Subcutaneous adipose tissue (tissue), 4 donors: Measurements from ENCODE around the gene HMGN2. TPM values are rescaled to one million over a fixed set of nuclear protein-coding genes. Genes with fewer than 3 reads are reported as not detected.

Experiments used
- total RNA-seq, 4 donors: library from RNA; depleted of rRNA; stranded (reverse); fragments of >200 nt; gene quantifications; one replicate each; pipeline ENCODE4 v1.1.0, GENCODE V29; 2016
- TF ChIP-seq, protein P1 (sequence below): fragments of 450-650 bp; IDR thresholded peaks from one replicate; pipeline ENCODE4 v1.5.1; 2016; ENCODE audit warnings: low read depth, mild to moderate bottlenecking, control low read depth, antibody characterized with exemption, moderate library complexity

The HMGN2 gene
- total RNA-seq, 4 donors from 2014 or later = 91.6 to 171 (median 130) TPM

DNA sequence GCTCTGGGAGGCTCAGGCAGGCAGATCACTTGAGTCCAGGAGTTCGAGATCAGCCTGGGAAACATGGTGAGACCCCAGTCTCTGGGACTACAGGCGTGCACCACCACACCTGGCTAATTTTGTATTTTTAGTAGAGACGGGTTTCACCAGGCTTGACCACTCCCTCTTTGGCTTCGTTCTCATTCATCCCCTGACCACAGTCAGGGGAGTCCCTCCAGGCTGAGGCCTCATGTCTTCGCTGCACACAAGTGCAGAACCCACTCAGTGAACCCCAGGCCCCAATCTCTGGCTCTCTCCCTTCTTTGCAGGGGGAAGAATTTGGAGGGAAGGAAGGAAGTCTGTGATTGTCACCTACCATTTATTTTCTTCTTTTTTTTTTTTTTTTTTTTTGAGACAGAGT is 48.1 kb downstream of the HMGN2 start:
- TF ChIP-seq, protein P1, sequence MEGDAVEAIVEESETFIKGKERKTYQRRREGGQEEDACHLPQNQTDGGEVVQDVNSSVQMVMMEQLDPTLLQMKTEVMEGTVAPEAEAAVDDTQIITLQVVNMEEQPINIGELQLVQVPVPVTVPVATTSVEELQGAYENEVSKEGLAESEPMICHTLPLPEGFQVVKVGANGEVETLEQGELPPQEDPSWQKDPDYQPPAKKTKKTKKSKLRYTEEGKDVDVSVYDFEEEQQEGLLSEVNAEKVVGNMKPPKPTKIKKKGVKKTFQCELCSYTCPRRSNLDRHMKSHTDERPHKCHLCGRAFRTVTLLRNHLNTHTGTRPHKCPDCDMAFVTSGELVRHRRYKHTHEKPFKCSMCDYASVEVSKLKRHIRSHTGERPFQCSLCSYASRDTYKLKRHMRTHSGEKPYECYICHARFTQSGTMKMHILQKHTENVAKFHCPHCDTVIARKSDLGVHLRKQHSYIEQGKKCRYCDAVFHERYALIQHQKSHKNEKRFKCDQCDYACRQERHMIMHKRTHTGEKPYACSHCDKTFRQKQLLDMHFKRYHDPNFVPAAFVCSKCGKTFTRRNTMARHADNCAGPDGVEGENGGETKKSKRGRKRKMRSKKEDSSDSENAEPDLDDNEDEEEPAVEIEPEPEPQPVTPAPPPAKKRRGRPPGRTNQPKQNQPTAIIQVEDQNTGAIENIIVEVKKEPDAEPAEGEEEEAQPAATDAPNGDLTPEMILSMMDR = no peak

DNA sequence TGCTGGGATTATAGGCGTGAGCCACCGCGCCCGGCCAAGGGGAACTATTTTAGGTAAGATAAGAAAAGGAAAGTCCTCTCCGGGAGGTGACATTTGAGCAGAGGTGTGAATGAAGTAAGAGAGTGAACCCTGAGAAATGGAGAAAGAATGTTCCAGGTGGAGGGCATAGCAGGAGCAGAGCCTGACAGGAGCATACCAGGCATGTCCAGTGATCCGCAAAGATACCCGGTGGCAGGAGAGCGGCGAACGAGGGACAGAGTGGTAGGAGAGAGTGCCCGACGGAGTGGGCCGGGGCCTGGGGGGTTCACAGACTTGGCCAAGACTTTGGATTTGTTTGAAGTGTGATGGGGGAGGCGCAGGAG is 49.4 kb downstream of the HMGN2 start:
- TF ChIP-seq, protein P1 = no peak

DNA sequence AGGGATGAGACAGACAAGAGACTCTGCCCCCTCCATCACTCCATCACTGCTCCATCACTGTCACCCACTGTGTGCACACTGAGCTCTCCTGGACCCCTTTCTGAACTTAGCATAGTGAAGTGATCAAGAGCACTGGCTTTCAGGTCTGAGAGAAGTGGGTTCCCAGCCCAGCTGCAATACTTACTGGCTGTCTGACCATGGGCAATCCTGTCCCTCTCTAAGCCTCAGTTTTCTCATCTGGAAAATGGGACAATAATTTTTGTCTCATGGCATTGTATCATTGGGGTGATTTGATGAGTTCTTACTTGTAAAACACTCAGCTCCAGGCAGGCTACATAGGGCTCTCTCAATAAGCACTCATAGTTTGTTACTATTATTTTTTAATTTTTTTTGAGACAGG is 49.8 kb downstream of the HMGN2 start:
- TF ChIP-seq, protein P1 = no peak

DNA sequence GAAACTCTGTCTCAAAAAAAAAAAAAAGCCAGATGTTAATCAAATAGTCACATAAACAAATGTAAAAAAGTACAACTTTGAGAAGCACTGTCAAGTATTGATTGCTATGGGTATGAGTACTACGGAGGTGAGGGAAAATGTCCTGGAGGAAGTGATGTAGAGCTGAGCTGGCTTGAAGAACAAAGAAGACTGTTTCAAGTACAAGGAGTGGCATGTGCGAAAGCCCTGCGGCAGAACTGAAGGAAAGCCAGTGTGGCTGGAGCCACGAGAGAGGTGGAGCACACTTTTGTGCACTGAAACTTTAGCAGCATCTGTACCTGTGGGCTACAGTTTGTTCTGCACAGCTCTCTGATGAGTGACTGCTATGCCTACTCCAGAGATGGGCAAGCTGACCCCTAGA is 51.9 kb downstream of the HMGN2 start:
- TF ChIP-seq, protein P1 = no peak

Other genes with a start within 250 kb of the HMGN2 start
- 1 to 10 TPM; 3.7 to 5.4 (median 4.4) TPM for gene CEP85, start 238.2 kb upstream of the HMGN2 start, total RNA-seq
- gene SH3BGRL3, start 192.4 kb upstream of the HMGN2 start, total RNA-seq = 100 to 1,000 TPM in 2 of 4 donors, 10 to 100 TPM in 2; 59.0 to 137 (median 88.3) TPM
- 10 to 100 TPM; 10.4 to 29.9 (median 16.7) TPM for gene UBXN11, start 165.8 kb upstream of the HMGN2 start, total RNA-seq
- 100 to 1,000 TPM in 1 of 4 donors, 10 to 100 TPM in 2, 1 to 10 TPM in 1; 4.7 to 719 (median 19.2) TPM for gene CD52, start 154.5 kb upstream of the HMGN2 start, total RNA-seq
- not detected for gene CRYBG2, start 118.3 kb upstream of the HMGN2 start, total RNA-seq
- gene ZNF683, start 99.7 kb upstream of the HMGN2 start, total RNA-seq = not detected
- not detected for gene LIN28A, start 61.6 kb upstream of the HMGN2 start, total RNA-seq
- gene DHDDS, start 40.1 kb upstream of the HMGN2 start, total RNA-seq = 100 to 1,000 TPM in 1 of 4 donors, 10 to 100 TPM in 3; 67.1 to 146 (median 79.5) TPM
- 10 to 100 TPM in 2 of 4 donors, 1 to 10 TPM in 2; 5.3 to 85.5 (median 13.9) TPM for gene RPS6KA1, start 57.3 kb downstream of the HMGN2 start, total RNA-seq
- gene ARID1A, start 223.6 kb downstream of the HMGN2 start, total RNA-seq = 10 to 100 TPM; 25.1 to 50.7 (median 31.3) TPM